Fibroblast of villous mesenchyme (primary cell): ENCODE results near the gene AP1AR. TPM values are rescaled to one million over a fixed set of nuclear protein-coding genes. Genes with fewer than 3 reads are reported as not detected.

Experiments
- DNase-seq: peaks from one replicate; pipeline ENCODE4 v3.0.0-alpha.2; 2010; ENCODE audit warnings: low read depth
- H3K4me3 ChIP-seq: 2 replicates; pipeline ENCODE4 v1.5.1; 2011; ENCODE audit warnings: low read depth, mild to moderate bottlenecking, low read length
- CTCF ChIP-seq: IDR thresholded peaks from 2 replicates; pipeline ENCODE4 v1.5.1; 2012; ENCODE audit warnings: low read depth, mild to moderate bottlenecking, low read length; ENCODE audit not compliant: insufficient read depth
- total RNA-seq: library from RNA; depleted of rRNA; stranded (reverse); fragments of >200 nt; gene quantifications from 2 replicates; pipeline ENCODE4 v1.2.3, GENCODE V29; 2012

AP1AR gene
- total RNA-seq, 1 donor: 24.2 TPM

DNA sequence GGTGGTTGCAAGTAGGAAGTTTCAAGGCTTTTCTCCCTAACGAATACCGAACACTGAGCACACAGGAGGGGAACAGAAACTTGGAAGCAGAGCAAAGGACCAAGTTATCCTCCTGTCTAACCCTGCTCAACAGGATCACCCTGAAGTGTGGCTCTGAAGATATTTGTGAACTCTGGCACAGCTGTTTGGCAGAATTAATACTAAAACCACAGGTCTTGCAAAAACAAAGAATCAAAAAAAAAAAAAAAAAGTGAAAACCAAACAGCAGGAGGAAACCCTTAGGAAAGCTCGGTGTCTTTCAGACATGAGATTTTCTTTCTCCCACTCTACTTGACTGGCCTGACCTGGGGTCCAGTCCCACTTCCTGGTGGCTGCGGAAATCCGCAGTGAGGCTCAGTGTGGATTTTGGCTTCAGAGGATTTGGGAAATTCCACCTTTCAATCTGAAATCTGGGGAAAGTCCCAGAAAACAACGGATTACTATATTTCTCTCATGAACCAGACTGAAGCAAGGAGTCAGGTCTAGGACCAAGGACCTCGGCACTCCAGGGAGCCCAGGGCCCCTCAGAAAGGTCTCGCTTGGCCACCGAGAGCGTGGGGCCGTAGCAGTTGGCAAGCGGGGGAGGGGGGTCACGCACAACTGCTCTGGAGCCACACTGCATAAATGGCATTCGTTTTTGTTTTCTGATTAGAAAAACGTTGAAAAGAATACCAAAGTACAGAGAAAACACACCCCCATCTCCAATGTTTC lies 53.2 kb downstream of the AP1AR start:
- TF ChIP-seq CTCF: no peak
- peak overlapping the region; percentile 74 for H3K4me3 ChIP-seq
- DNase-seq: peak; percentile 24

GRCh38 chr4:112287258-112287989 lies 55.8 kb downstream of the AP1AR start:
- no peak overlapping the region for H3K4me3 ChIP-seq
- no peak for DNase-seq
- TF ChIP-seq CTCF: no peak

- no peak for TF ChIP-seq CTCF
- no peak for DNase-seq
- no peak overlapping the region for H3K4me3 ChIP-seq
Observed at GRCh38 chr4:112288455-112288854, 56.9 kb downstream of the AP1AR start.

- no peak for DNase-seq
- H3K4me3 ChIP-seq: no peak overlapping the region
- TF ChIP-seq CTCF: no peak
Observed at GRCh38 chr4:112289407-112290253, 58.0 kb downstream of the AP1AR start.

- no peak for DNase-seq
- no peak for TF ChIP-seq CTCF
- no peak overlapping the region for H3K4me3 ChIP-seq
Observed at GRCh38 chr4:112290341-112290740, 58.8 kb downstream of the AP1AR start.

- peak within 1 kb of the TSS; percentile 52 for H3K4me3 ChIP-seq
- TF ChIP-seq CTCF: no peak
- peak; percentile 94 for DNase-seq
Observed at GRCh38 chr4:112296949-112297880, 65.6 kb downstream of the AP1AR start, which contains the start of gene ALPK1. TSS of gene ALPK1 (plus strand) at chr4:112297369.
